Pons (tissue), 1 donor: ENCODE measurements around the gene GFRA1.
"Not testable (repeated sequence)": the region's sequence is repeated elsewhere in the genome, so short reads cannot be mapped to it uniquely, and the experiment has no call there.

Experiments used
- DNase-seq: peaks from one replicate; pipeline ENCODE4 v3.0.0-alpha.2; 2016; ENCODE audit warnings: low spot score

GFRA1 gene

GRCh38 chr10:116195583-116195982, 77.4 kb downstream of the GFRA1 start:
- no peak for DNase-seq

- no peak for DNase-seq
Measured at GRCh38 chr10:116195039-116195438, 78.0 kb downstream of the GFRA1 start.

GRCh38 chr10:116194061-116194460, 78.9 kb downstream of the GFRA1 start:
- no peak for DNase-seq

- no peak for DNase-seq
Measured at GRCh38 chr10:116190883-116191282, 82.1 kb downstream of the GFRA1 start.

GRCh38 chr10:116186273-116186672, 86.7 kb downstream of the GFRA1 start:
- DNase-seq = no peak

GRCh38 chr10:116185199-116185867, 87.7 kb downstream of the GFRA1 start:
- DNase-seq = no peak

GRCh38 chr10:116184512-116184794, 88.6 kb downstream of the GFRA1 start:
- no peak for DNase-seq

- DNase-seq = no peak
Measured at GRCh38 chr10:116183733-116184511, 89.1 kb downstream of the GFRA1 start.

- DNase-seq = no peak
Measured at GRCh38 chr10:116182426-116182825, 90.6 kb downstream of the GFRA1 start.

GRCh38 chr10:116178086-116178605, 94.9 kb downstream of the GFRA1 start:
- no peak for DNase-seq

- no peak for DNase-seq
Measured at GRCh38 chr10:116175231-116175630, 97.8 kb downstream of the GFRA1 start.

- no peak for DNase-seq
Measured at GRCh38 chr10:116171505-116171904, 101.5 kb downstream of the GFRA1 start.

- DNase-seq = no peak
Measured at GRCh38 chr10:116170815-116171250, 102.2 kb downstream of the GFRA1 start.

GRCh38 chr10:116169782-116170445, 103.1 kb downstream of the GFRA1 start:
- DNase-seq = no peak

- DNase-seq = no peak
Measured at GRCh38 chr10:116168745-116169144, 104.3 kb downstream of the GFRA1 start.

GRCh38 chr10:116168329-116168728, 104.7 kb downstream of the GFRA1 start:
- DNase-seq = no peak

GRCh38 chr10:116165941-116166340, 107.1 kb downstream of the GFRA1 start:
- DNase-seq = not testable (repeated sequence)

GRCh38 chr10:116164291-116164690, 108.7 kb downstream of the GFRA1 start:
- peak; percentile 72 for DNase-seq

GRCh38 chr10:116163333-116164131, 109.5 kb downstream of the GFRA1 start:
- peak; percentile 8 for DNase-seq

- DNase-seq = no peak
Measured at GRCh38 chr10:116162851-116163250, 110.2 kb downstream of the GFRA1 start.

GRCh38 chr10:116160271-116160670, 112.7 kb downstream of the GFRA1 start:
- DNase-seq = no peak

GRCh38 chr10:116159197-116159596, 113.8 kb downstream of the GFRA1 start:
- no peak for DNase-seq
